ENCODE measurements around the gene FLYWCH1.
"Not testable (repeated sequence)": the region's sequence is repeated elsewhere in the genome, so short reads cannot be mapped to it uniquely, and the experiment has no call there.

Gene FLYWCH1

GRCh38 chr16:2925951-2926649, 14.4 kb downstream of the FLYWCH1 start:
- no peak for DNase-seq

GRCh38 chr16:2926650-2926999, 14.9 kb downstream of the FLYWCH1 start:
- DNase-seq, result no peak

DNA sequence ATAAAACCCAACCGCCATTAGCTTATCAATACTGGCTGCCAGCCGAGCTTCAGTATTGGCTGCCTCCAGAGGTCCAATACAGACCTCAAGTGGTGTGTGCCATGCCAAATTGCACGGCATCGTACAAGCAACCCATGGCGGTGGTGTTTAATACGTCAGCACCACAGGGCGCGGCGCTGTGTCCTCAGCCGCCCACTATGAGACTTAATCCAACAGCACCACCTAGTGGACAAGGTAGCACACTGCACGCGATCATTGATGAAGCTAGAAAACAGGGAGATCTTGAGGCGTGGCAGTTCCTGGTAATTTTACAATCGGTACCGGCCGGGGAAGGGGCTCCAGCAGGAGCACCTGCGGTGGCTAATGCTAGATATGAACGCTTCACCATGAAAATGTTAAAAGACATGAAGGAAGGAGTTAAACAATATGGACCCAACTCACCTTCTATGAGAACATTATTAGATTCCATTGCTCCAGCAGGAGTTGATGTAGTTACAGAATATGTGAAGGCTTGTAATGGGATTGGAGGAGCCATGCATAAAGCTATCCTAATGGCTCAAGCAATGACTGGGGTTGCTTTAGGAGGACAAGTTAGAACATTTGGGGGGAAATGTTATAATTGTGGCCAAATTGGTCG, 15.4 kb downstream of the FLYWCH1 start:
- peak in 53 of 56 donors; percentile 5 to 92 (median 59) for DNase-seq

GRCh38 chr16:2928151-2928550, 16.4 kb downstream of the FLYWCH1 start:
- not testable (repeated sequence) for DNase-seq

- no peak for DNase-seq
Measured at GRCh38 chr16:2928796-2929195, 17.1 kb downstream of the FLYWCH1 start.

DNA sequence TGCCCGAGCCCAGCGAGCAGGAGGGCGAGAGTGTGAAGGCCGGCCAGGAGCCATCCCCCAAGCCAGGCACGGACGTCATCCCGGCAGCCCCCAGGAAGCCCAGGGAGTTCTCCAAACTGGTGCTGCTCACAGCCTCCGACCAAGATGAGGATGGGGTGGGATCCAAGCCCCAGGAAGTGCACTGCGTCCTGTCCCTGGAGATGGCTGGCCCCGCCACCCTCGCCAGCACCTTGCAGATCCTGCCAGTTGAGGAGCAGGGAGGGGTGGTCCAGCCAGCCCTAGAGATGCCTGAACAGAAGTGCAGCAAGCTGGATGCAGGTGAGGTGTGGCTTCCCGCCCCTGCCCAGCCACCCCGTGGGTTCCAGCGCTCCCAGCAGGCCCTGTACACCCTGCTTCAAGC, 18.0 kb downstream of the FLYWCH1 start:
- DNase-seq, result no peak

- no peak for DNase-seq
Measured at GRCh38 chr16:2930236-2930635, 18.5 kb downstream of the FLYWCH1 start.

- DNase-seq, result not testable (repeated sequence)
Measured at GRCh38 chr16:2931231-2931914, 19.6 kb downstream of the FLYWCH1 start.

DNA sequence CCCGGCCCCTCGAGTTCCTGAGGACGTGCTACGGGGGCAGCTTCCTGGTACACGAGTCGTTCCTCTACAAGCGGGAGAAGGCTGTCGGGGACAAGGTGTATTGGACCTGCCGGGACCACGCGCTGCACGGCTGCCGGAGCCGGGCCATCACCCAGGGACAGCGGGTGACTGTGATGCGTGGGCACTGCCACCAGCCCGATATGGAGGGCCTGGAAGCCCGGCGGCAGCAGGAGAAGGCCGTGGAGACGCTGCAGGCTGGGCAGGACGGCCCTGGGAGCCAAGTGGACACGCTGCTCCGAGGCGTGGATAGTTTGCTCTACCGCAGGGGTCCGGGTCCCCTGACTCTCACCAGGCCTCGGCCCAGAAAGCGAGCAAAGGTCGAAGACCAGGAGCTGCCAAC, 21.4 kb downstream of the FLYWCH1 start:
- no peak for DNase-seq

- DNase-seq, result no peak
Measured at GRCh38 chr16:2933701-2934100, 22.0 kb downstream of the FLYWCH1 start.

- no peak for DNase-seq
Measured at GRCh38 chr16:2934450-2934849, 22.7 kb downstream of the FLYWCH1 start.

DNA sequence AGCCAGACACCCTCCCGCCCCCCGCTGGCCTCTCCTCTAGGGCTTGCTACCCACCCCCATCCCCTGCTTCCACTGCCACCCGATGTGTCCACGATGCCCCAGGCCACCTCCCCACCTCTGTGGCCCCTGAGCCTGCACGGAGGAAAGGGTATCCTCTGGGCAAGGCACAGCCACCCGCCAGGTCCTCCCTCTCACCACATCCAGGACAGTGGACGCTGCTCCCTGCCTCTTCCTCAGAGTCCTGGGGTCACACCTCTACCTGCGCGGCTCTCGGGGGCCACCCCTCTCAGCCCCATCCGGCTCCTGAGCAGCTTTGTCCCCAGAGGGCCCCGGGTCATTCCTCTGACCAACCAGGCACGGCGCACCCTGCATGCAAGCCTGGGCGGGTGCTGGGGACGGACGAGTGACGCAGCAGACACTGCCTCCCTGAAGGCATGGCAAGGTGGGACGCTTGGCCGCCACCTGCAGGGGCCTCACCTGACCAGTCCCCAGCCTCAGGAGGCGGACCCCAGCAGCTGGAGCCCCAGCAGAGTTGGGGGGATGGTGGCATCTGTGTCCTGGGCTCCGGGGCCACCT, 24.8 kb downstream of the FLYWCH1 start:
- DNase-seq, result no peak

DNA sequence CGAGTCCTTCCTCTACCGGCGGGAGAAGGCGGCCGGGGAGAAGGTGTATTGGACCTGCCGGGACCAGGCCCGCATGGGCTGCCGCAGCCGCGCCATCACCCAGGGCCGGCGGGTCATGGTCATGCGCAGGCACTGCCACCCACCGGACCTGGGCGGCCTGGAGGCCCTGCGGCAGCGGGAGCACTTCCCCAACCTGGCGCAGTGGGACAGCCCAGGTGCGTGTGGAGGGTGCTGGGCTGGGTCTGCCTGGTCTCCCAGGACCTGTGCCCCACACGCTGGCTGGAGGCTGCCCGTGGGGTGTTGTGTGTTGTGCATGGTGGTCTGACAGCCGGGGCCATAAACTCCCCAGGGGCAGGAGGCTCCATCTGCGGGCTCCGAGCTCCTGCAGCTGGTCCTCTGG, 25.4 kb downstream of the FLYWCH1 start:
- DNase-seq, result no peak

- DNase-seq, result no peak
Measured at GRCh38 chr16:2938206-2938605, 26.5 kb downstream of the FLYWCH1 start.

DNA sequence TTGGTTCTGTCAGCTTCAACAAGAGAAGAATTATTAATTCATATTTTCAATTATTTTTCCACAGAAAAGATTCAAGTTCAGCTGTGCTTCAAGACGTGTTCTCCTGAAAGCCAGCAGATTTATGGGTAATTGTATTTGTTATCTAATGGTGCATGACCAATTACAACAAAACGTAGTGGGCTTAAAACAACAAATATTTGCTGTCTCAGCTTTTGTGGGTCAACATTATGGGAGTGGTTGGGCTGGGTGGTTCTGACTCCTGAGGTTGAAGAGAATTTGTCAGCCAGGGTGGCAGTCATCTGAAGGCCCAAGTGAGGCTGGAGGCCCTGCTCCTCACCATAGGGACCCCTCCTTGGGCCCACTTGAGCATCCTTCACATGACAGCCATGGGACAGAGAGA, 28.2 kb downstream of the FLYWCH1 start:
- DNase-seq, result no peak

- DNase-seq, result no peak
Measured at GRCh38 chr16:2942045-2942444, 30.3 kb downstream of the FLYWCH1 start.

- DNase-seq, result not testable (repeated sequence)
Measured at GRCh38 chr16:2943716-2944115, 32.0 kb downstream of the FLYWCH1 start.

GRCh38 chr16:2946649-2947048, 34.9 kb downstream of the FLYWCH1 start:
- DNase-seq, result no peak

DNA sequence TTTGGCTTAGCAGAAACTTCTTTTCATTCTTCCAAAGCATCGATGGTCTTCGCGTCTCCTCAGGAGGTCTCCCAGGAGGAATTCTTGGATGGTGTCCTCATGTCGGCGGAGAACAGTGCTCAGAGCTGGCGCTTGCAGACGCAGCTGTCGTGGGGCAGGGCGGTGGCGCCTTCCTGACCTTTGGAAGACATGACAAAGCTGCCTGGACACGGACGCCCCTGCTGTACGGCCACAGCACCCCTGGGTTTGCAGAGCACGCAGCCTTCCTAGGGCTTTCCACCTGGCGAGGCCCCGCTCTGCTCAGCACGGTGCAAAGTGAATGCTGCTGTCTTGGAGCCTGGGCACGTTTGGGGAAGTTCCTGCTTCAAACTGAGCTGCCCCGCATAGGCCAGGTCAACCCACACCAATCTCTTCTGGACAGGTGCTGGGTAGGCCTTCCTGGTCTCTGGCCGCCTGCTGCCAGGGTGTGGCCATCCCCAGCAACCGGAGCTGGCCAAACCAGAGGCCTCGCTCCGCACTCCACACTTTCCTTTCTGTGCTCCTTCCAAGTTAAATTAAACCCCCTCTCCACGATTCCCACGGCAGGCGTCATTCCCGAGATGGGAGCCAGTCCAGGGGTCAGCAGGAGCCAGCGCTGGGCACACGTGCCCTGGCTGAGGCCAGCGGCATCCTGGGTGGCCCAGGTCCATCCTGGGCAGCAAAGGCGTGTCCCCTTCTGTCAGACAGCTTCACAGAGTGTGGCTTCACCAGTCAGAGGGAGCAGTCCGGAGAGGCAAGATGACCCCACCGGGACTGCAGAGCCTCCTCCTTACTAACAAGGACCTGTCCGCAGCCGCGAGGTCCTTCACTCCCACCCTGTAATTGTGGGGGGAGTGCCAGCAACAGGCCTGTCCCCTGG, 37.3 kb downstream of the FLYWCH1 start:
- no peak for DNase-seq

DNA sequence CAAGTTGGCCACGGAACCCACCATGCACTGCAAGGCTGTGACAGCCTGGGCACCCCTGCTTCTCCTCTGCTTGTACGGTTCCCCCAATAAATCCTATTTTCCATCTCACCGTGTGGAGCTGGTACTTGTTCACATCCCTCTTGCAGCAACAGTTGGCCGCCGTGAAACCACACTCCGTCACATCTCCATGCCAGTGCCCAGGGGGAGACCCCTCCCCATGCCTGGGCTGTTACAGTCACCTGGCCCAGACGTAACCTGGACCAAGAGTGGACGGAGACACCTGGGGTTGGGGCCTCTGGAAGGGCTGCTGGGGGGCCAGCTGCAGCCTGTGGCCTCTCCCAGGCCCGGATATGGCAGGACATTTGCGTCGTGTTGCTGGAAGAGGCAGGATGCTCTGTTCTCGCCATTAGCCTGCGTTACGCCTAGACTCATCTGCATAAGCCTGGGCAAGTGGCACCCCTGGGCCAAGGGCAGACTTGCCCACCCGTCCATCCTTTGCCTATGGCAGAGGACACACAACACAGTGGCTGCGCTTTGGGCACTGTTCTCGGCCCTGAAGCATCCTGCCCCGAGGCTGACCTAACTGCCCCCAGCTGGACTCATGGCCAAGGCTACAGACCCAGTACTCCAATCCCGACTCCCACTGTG, 38.1 kb downstream of the FLYWCH1 start:
- DNase-seq, result no peak

DNA sequence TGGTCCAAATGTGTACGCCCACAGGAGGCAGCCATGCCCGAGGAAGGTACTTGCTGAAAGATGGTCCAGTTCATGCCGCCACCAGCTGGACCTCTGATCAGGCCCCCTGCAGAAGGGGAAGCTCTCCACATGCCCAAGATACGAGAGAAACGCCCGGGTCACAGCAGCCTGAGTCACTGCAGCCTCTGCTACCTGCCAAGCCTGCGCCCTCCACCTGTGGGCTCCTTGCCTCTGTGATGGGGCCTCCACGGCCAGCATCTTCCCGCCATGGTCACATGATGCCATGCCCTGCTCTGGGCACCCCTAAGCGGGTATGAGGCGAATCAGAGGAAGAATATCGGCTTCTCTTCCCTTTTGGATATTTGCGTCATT, 38.6 kb downstream of the FLYWCH1 start:
- DNase-seq, result no peak

Data from amygdala (tissue), 56 donors.